ENCODE data around the gene CLEC4M.

CLEC4M gene

DNA sequence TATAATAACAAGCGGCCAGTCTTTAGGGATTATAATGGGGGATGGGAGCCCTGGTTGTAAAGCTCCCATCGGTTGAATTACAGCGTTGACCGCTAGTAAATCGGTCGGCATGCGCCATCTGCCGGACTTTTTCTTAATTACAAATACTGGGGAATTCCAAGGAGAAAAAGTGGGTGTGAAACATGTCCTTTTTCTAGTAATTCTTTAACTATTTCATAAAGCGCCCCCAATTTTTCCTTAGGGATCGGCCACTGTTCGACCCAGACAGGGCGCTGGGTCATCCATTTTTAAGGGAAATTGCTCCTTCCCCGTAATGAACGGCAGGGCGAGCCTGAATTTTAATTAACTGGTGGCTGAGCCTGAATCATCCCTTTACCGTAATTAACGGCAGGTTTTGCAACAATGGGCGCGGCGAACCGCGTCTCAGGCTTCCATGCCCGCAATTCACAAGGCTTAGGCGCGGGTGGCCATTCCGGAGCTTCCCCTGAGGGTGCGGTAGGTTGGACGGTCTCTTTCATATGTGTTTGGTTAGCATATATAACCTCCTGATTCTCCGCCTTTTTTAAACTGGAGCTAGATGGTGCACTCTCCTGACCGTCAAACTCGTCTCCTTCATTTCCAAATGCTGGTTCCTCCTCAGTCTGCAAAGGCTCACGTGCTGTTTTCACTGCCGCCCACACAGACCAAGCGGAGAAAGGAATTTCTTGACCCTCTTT, 36.8 kb downstream of the CLEC4M start:
- in situ Hi-C loops (cut with HindIII; ENCODE audit: low sequenced_read_pairs) = loop anchor here (25.0 kb wide), 1 partner anchor 437 kb away; no protein-coding TSS in a partner anchor

DNA sequence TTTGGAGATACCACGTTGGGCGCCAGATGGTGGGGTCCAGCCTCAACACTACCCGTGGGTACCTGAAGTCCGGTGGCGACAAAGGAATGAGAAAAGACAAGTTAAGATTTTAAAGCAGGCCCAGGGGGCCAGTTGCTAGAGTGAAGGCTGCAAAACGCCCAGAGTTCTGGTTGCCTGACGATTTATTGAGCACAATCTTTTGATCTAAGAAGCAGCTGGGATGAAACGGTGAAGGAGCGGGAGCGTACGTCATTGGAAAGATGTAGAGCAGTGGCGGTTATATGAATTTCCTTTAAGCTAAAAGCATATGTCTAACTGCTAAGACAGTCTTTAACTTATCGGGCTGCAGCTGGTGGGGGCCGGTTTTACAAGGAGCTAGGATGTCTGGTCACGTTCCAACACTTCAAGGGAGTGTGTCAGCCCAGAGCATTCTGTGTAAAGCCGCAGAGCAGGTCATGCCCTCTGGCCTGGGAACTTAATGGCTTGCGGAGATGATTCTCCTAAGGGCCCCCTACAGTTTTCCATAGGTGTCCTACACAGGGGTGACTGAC, 38.1 kb downstream of the CLEC4M start:
- in situ Hi-C loops (cut with HindIII; ENCODE audit: low sequenced_read_pairs) = loop anchor here (25.0 kb wide), 1 partner anchor 439 kb away; no protein-coding TSS in a partner anchor

DNA sequence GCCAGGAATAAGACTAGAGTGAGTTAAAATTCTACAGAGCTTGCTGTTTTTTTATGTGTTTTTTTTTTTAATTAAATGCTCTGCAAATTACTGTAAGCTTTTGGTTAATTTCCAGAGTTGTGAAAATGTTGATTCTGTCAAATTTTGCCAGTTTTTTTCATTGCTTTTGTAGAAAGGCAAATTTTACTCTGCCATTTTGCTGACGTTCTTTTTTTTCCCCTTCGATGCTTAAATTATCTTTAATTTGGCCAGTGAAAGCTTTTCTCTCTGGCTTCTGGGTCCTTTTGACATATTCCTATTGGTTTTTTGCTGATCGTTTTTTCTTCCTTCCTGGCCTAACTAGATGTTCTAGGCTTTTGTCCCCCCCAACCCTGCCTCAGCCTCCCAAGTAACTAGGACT, 43.2 kb downstream of the CLEC4M start:
- in situ Hi-C loops (cut with HindIII; ENCODE audit: low sequenced_read_pairs) = loop anchor here (25.0 kb wide), 1 partner anchor 444 kb away; no protein-coding TSS in a partner anchor

DNA sequence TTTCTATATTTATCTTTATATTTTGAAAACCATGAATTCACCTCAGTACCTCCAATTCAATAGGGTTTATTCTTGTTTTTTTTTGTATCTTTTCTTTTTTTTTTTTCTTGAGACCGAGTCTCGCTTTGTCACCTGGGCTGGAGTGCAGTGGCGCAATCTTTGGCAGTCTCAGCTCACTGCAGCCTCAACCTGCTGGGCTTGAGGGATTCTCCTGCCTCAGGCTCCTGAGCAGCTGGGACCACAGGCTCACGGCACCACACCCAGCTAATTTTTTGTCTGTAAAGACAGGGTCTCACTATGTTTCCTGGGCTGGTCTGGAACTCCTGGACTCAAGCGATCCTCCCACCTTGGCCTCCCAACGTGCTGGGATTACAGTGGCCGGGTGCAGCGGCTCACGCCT, 43.8 kb downstream of the CLEC4M start:
- in situ Hi-C loops (cut with HindIII; ENCODE audit: low sequenced_read_pairs) = loop anchor here (25.0 kb wide), 1 partner anchor 445 kb away; no protein-coding TSS in a partner anchor

DNA sequence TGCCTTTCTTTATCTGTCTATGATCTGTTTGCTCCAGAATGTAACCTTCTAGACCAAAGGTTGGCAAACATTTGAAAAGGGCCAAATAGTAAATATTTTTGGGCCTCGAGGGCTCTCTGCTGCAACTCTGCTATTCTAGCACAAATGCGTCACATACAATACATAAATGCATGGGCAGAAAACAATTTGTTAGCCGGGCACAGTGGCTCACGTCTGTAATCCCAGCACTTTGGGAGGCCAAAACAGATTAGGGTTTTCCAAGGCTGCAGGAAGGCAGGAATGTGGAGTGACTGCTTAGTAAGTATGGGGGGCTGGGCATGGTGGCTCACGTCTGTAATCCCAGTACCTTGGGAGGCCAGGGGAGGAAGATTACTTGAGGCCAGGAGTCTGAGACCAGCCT, 45.1 kb downstream of the CLEC4M start:
- in situ Hi-C loops (cut with HindIII; ENCODE audit: low sequenced_read_pairs) = loop anchor here (25.0 kb wide), 1 partner anchor 446 kb away; no protein-coding TSS in a partner anchor

DNA sequence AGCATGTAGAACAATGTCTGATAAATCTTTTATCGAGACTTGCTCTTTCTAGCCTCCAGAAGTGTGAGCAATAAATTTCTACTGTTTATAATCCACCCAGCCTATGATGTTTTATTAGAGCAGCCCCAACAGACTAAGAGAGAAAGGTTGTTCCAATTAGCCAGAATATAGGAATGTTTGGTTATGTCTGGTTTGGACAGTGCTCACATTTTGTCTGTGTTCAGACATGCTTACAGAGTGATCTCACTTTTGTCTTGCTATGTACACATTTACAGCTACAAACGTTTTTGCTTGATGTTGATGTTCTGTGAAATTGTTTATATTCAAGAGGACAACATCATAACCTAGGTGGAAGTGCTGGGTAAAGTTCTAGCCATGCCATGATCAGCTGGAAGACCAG, 48.9 kb downstream of the CLEC4M start:
- in situ Hi-C loops (cut with HindIII; ENCODE audit: low sequenced_read_pairs) = loop anchor here (10.0 to 25.0 kb wide), 2 partner anchors 227 to 450 kb away; no protein-coding TSS in a partner anchor

DNA sequence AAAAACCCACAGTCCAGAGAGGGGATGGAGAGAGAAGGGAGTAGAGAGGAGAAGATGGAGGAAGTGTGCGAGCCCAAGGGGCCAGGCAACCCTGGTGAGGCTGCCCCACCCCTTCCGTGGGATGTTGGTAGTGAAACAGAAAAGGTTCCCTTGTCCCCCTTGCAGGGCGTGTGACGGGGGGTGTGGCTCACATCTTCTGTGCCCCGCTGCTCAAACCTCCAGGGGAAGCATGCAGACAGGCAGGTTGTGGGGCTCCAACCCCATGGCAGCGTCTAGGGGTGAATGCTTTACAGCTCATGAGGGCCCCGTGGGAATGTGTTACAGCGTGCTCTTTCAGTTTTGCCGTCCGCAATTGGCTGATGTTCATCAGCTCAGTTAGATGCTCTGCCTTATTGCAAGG, 52.3 kb downstream of the CLEC4M start:
- in situ Hi-C loops (cut with HindIII; ENCODE audit: low sequenced_read_pairs) = loop anchor here (10.0 to 25.0 kb wide), 2 partner anchors 231 to 453 kb away; no protein-coding TSS in a partner anchor

DNA sequence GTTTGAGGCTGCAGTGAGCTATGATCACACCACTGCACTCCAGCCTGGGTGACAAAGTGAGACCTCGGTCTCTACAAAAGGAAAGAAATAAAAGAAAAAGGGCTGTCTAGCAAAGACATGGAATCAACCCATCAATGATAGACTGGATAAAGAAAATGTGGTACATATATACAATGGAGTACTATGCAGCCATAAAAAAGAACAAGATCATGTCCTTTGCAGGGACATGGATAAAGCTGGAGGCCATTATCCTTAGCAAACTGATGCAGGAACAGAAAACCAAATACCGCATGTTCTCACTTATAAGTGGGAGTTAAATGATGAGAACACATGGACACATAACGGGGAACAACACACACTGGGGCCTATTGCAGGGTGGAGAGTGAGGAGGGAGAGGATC, 53.0 kb downstream of the CLEC4M start:
- in situ Hi-C loops (cut with HindIII; ENCODE audit: low sequenced_read_pairs) = loop anchor here (10.0 to 25.0 kb wide), 2 partner anchors 231 to 454 kb away; no protein-coding TSS in a partner anchor

DNA sequence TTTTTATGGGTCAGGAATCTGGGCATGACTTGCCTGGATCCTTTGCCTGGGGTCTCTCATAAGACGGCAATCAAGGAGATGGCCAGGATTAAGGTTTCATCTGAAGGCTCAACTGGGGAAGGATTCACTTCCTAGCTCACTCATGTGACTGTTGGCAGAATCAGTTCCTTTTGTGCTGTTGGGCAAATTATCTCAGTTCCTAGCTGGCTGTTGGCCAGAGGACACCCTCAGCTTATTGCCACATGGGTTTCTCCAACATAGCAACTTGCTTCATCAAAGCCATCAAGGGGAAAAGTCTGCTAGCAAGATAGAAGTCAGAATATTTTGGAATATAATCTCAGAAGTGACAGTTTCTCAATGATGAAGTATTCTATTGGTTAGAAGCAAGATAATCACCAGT, 54.8 kb downstream of the CLEC4M start:
- in situ Hi-C loops (cut with HindIII; ENCODE audit: low sequenced_read_pairs) = loop anchor here (10.0 to 25.0 kb wide), 2 partner anchors 233 to 456 kb away; no protein-coding TSS in a partner anchor

DNA sequence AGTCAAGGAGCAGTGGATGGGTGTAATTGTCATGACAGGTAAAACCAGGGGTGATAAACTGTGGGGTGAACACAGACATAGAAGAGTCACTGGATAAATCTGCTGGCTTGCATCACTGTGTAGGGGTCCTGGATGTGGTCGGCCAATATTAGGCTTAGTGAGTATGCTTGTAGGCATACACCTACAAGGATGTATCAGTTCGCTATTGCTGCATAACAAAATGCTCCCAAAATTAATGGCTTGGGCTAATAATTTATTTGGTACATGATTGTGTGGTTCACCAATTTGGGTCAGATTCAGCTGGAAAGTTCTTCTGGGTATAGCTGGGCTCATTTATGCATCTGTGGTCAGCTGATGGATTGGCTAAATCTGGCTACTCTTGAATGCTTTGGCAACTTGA, 55.8 kb downstream of the CLEC4M start:
- in situ Hi-C loops (cut with HindIII; ENCODE audit: low sequenced_read_pairs) = loop anchor here (10.0 to 25.0 kb wide), 2 partner anchors 234 to 457 kb away; no protein-coding TSS in a partner anchor

All from endothelial cell of hepatic sinusoid (primary cell).